ENCODE results near the gene CNTNAP5.

CNTNAP5 gene

GRCh38 chr2:124025171-124025580 lies at the start of gene CNTNAP5:
Gene CNTNAP5 (plus strand): TSS chr2:124025287. CDS start chr2:124025651, 364 bp downstream.
- no peak for DNase-seq (ENCODE audit: low read depth)

- no peak for DNase-seq (ENCODE audit: low read depth)
Measured at GRCh38 chr2:123976054-123976648, 48.9 kb upstream of the CNTNAP5 start.

GRCh38 chr2:123993728-123994323 lies 31.3 kb upstream of the CNTNAP5 start:
- no peak for DNase-seq (ENCODE audit: low read depth)

GRCh38 chr2:123999681-124000080 lies 25.4 kb upstream of the CNTNAP5 start:
- DNase-seq (ENCODE audit: low read depth) = no peak

- no peak for DNase-seq (ENCODE audit: low read depth)
Measured at GRCh38 chr2:124001696-124002430, 23.2 kb upstream of the CNTNAP5 start.

GRCh38 chr2:124018890-124019289 lies 6.2 kb upstream of the CNTNAP5 start:
- no peak for DNase-seq (ENCODE audit: low read depth)

- no peak for DNase-seq (ENCODE audit: low read depth)
Measured at GRCh38 chr2:124024561-124025170, 421 bp upstream of the CNTNAP5 start.

- DNase-seq (ENCODE audit: low read depth) = no peak
Measured at GRCh38 chr2:124025891-124026434, 876 bp downstream of the CNTNAP5 start.

GRCh38 chr2:124026503-124026902 lies 1.4 kb downstream of the CNTNAP5 start:
- DNase-seq (ENCODE audit: low read depth) = no peak

- DNase-seq (ENCODE audit: low read depth) = no peak
Measured at GRCh38 chr2:124027182-124027581, 2.1 kb downstream of the CNTNAP5 start.

GRCh38 chr2:124032799-124033198 lies 7.7 kb downstream of the CNTNAP5 start:
- no peak for DNase-seq (ENCODE audit: low read depth)

GRCh38 chr2:124034265-124034664 lies 9.2 kb downstream of the CNTNAP5 start:
- no peak for DNase-seq (ENCODE audit: low read depth)

- DNase-seq (ENCODE audit: low read depth) = no peak
Measured at GRCh38 chr2:124035001-124035400, 9.9 kb downstream of the CNTNAP5 start.

GRCh38 chr2:124039032-124039431 lies 13.9 kb downstream of the CNTNAP5 start:
- no peak for DNase-seq (ENCODE audit: low read depth)

- DNase-seq (ENCODE audit: low read depth) = no peak
Measured at GRCh38 chr2:124039762-124040291, 14.7 kb downstream of the CNTNAP5 start.

- DNase-seq (ENCODE audit: low read depth) = no peak
Measured at GRCh38 chr2:124045894-124046293, 20.8 kb downstream of the CNTNAP5 start.

GRCh38 chr2:124046332-124046731 lies 21.2 kb downstream of the CNTNAP5 start:
- DNase-seq (ENCODE audit: low read depth) = no peak

GRCh38 chr2:124048102-124048501 lies 23.0 kb downstream of the CNTNAP5 start:
- no peak for DNase-seq (ENCODE audit: low read depth)

GRCh38 chr2:124048664-124049063 lies 23.6 kb downstream of the CNTNAP5 start:
- DNase-seq (ENCODE audit: low read depth) = no peak

GRCh38 chr2:124049136-124049535 lies 24.0 kb downstream of the CNTNAP5 start:
- no peak for DNase-seq (ENCODE audit: low read depth)

- DNase-seq (ENCODE audit: low read depth) = no peak
Measured at GRCh38 chr2:124050833-124051497, 25.9 kb downstream of the CNTNAP5 start.

GRCh38 chr2:124053796-124054195 lies 28.7 kb downstream of the CNTNAP5 start:
- no peak for DNase-seq (ENCODE audit: low read depth)

All from activated gamma-delta T cell treated with anti-CD3 and anti-CD28 coated beads, Interleukin-2, amount 50 U/mL, for 16 hours (primary cell).